GM18499 (cell line): ENCODE results near the gene FGD6.
"Not testable (repeated sequence)": the region's sequence is repeated elsewhere in the genome, so short reads cannot be mapped to it uniquely, and the experiment has no call there.

Experiments
- ATAC-seq: cut with Tn5 transposase; IDR thresholded peaks from one replicate; pipeline ENCODE4 v1.9.1; 2021; ENCODE audit warnings: moderate number of reproducible peaks; ENCODE audit not compliant: insufficient read depth, unreplicated experiment

FGD6 gene

GRCh38 chr12:95217377-95218149 lies at the start of gene FGD6, which contains the start of gene VEZT:
Gene FGD6 (minus strand): TSS chr12:95217467. CDS start chr12:95217240, 227 bp downstream.
Gene VEZT (plus strand): TSS chr12:95217807. CDS start chr12:95217851, 44 bp downstream.
- peak; percentile 81 for ATAC-seq

- no peak for ATAC-seq
These were observed 49.0 kb upstream of the FGD6 start for GRCh38 chr12:95266254-95266653.

DNA sequence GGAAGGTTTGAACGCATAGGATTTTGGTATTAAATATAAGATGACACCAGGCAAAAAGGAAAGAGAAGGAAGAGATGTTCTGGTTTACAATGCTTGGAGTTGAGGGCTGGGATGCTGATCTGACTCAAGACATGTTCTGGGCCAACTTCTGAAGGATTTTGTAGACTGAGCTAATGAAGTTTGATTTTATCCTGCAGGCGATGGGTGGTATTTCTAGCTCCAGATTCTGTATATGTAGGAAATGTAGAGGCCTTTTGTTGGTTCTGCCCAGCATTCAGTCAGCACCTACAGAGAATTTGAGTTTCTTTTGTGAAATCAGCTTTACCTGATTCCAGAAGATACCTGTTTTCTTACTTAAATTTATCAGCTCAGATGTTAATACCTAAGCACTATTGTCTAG lies 48.5 kb upstream of the FGD6 start:
- no peak for ATAC-seq

- no peak for ATAC-seq
These were observed 45.5 kb upstream of the FGD6 start for GRCh38 chr12:95262808-95263207.

- ATAC-seq = no peak
These were observed 43.8 kb upstream of the FGD6 start for GRCh38 chr12:95261109-95261508.

- no peak for ATAC-seq
These were observed 42.1 kb upstream of the FGD6 start for GRCh38 chr12:95259368-95259767.

- no peak for ATAC-seq
These were observed 41.5 kb upstream of the FGD6 start for GRCh38 chr12:95258803-95259202.

DNA sequence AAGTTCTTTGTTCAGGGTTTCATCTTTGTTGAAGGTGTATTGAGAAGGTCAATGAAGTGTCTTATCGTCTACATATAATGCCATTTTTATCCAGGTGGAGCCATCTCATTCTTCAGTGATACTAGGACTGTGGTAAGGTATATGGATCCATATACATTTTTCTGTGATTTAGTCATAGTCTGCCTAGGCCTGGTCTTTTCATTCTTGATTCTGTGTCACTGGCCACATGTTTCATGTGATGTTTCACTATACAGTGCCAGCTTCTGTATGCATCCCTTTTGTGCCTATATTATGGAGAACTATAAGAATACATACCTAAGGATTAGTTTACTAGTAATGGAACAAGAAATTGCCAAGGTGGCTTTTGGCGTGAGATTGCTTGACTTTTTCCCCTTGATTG lies 40.9 kb upstream of the FGD6 start:
- no peak for ATAC-seq

DNA sequence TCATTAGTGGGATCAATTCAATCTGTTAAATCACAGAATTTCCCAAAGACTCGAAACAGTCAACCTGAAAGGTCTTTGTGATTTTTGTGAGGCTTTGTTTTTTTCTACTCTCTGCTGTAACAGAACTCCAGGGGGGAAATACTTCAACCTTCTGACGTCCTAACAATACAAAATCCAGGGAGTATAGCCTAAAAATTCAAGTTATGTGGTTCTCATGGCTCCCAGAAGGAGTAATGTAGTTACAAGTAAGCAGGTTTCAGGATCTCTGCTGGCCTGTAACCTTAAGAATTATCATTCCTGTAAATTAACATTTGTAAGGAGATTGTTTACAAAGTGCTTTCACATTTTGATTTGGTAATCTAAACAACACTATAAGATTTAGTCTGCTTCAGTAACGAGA lies 40.3 kb upstream of the FGD6 start:
- no peak for ATAC-seq

GRCh38 chr12:95253386-95253785 lies 36.1 kb upstream of the FGD6 start:
- no peak for ATAC-seq

GRCh38 chr12:95248604-95249360 lies 31.5 kb upstream of the FGD6 start:
- ATAC-seq = no peak

- ATAC-seq = no peak
These were observed 30.8 kb upstream of the FGD6 start for GRCh38 chr12:95248095-95248494.

DNA sequence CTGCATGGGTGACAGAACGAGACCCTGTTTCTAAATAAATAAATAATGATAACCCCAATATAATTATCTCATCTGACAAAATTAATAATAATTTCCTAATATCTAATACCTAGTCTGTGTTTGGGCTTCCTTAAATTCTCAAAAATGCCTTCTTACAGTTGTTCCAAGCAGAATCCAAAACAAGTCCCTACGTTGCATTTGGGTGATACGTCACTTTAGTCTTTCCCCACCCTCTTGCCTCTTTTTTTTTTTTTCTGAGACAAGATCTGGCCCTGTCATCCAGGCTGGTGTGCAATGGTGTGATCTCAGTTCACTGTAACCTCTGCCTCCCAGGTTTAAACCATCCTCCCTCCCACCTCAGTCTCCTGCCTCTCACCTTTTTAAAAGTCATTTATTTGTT lies 27.1 kb upstream of the FGD6 start:
- ATAC-seq = no peak

- no peak for ATAC-seq
These were observed 26.4 kb upstream of the FGD6 start for GRCh38 chr12:95243497-95244183.

DNA sequence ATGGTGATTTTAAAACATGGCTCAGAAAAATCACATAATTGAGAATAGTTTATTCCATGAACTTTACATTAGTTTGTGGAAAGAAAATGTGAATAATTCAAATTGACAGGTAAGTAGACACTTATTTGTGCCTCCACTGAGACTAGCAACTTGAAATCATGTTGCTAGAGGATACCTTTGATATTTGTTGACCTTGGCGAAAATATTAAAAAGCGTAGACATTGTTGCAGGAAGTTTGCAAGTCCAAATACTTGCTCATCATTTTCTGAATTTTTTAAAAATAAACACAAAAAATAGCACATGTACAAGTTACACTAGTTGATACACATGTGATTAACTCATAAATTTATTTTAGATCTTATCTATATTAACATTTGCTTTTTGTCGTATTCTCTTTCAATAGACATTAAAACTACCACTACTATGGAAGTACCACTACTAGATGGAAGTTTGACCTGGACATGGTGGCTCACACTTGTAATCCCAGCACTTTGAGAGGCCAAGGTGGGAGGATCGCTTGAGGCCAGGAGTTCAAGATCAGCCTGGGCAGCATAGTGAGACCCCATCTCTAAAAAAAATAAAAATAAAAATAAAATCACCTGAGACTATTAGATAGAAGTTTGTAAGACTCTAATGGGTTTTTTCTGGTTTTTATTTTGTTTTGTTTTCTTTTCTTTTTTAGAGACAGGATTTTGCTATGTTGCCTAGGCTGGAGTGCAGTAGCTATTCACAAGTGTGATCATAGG lies 24.7 kb upstream of the FGD6 start:
- ATAC-seq = no peak

DNA sequence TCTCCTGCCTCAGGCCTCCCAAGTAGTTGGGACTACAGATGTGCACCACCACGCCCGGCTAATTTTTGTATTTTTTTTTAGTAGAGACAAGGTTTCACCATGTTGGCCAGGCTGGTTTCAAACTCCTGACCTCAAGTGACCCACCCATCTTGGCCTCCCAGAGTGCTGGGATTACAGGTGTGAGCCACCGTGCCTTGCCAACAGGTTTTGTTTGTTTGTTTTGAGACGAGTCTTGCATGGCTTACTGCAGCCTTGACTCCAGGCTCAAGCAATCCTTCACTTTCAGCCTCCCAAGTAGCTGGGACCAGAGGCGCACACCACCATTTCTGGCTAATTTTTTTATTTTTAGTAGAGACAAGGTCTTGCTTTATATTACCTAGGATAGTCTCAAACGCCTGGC lies 23.9 kb upstream of the FGD6 start:
- not testable (repeated sequence) for ATAC-seq

GRCh38 chr12:95240556-95240955 lies 23.3 kb upstream of the FGD6 start:
- ATAC-seq = no peak

DNA sequence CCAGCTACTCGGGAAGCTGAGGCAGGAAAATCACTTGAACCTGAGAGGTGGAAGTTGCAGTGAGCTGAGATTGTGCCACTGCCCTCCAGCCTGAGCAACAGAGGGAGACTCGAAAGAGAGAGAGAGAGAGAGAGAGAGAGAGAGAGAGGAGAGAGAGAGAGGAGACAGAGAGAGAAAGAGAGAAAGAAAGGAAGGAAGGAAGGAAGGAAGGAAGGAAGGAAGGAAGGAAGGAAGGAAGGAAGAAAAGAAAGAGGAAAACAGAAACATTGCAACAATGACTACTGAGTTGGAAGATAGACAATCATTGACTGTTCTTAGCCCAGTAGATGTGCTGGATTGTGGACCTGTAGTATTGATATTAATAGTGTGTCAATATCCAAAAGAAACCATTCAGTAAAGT lies 22.6 kb upstream of the FGD6 start:
- not testable (repeated sequence) for ATAC-seq

DNA sequence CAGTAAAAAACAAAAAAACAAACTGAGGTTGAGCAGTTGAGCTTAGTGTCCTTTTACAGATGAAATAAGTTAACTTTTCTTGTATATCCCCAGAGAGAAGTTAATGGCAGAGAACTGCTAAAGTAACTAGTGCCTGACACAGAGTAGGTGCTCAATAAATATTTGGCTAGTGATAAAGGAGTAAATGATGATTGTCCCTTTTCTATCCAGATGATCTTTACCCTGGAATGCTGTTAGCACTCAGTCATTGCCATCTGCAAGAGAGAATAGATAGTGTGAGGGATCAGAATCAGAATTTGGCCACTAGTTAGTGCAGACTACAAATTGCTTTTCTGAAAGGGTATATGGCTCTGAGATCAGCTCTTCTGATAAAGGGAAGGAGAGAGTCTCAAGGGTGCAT lies 21.9 kb upstream of the FGD6 start:
- ATAC-seq = no peak

DNA sequence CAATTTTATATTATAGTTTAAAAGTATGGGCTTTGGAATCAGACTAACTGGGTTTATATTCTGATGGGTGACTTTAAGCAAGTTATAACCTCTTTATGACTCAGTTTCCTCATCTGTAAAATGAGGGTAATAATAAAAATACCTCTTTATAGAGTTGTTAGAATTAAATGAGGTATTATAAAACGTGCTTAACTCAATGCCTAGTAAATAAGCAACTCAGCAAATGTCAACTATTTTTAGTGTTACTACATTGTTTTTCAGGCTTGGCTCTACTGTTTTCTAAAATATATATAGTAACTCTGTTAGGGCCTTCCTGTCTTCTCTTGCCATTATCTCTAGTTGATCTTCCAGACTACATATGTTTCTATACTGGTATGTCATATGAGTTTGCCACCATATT lies 20.9 kb upstream of the FGD6 start:
- ATAC-seq = no peak
